Measurements from ENCODE around the gene RPGR.

Gene RPGR, protein sequence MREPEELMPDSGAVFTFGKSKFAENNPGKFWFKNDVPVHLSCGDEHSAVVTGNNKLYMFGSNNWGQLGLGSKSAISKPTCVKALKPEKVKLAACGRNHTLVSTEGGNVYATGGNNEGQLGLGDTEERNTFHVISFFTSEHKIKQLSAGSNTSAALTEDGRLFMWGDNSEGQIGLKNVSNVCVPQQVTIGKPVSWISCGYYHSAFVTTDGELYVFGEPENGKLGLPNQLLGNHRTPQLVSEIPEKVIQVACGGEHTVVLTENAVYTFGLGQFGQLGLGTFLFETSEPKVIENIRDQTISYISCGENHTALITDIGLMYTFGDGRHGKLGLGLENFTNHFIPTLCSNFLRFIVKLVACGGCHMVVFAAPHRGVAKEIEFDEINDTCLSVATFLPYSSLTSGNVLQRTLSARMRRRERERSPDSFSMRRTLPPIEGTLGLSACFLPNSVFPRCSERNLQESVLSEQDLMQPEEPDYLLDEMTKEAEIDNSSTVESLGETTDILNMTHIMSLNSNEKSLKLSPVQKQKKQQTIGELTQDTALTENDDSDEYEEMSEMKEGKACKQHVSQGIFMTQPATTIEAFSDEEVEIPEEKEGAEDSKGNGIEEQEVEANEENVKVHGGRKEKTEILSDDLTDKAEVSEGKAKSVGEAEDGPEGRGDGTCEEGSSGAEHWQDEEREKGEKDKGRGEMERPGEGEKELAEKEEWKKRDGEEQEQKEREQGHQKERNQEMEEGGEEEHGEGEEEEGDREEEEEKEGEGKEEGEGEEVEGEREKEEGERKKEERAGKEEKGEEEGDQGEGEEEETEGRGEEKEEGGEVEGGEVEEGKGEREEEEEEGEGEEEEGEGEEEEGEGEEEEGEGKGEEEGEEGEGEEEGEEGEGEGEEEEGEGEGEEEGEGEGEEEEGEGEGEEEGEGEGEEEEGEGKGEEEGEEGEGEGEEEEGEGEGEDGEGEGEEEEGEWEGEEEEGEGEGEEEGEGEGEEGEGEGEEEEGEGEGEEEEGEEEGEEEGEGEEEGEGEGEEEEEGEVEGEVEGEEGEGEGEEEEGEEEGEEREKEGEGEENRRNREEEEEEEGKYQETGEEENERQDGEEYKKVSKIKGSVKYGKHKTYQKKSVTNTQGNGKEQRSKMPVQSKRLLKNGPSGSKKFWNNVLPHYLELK

DNA sequence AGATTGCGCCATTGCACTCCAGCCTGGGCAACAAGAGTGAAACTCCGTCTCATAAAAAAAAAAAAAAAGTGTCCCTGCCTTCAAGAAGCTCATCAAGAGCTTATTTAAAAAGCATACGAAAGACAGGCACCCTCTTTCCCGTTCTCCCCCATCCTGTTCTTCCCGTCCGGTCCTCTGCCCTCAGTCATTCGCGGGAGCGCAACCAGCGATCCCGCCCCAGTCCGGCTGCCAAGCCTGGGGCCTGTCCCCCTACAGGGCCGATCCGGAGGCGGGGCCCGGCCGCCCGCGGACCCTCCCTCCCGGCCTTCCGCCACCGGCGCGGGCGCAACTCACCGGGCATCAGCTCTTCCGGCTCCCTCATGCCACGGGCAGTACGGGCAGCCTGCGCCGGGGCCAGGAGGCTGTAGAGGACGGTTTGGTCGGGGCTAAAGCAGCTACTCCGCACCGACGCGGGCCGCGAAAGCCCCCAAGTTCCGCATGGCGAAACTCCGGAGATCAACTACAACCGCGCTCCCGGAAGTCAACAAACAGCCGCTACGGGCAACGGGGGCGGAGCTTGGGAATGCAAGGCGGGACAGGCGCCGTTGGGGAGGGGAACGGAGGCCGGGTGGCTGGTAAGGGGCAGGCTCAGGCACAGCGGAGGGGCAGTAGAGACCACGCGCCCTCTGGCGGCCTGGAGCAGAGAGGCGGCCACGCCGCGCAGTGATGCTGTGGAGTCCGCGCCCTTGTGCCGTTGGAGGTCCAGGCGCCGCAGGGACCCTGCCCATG is at the start of gene RPGR:
Gene RPGR (minus strand): TSS at position 503 of the 768 bp plus-strand sequence. CDS start 142 bp downstream, at position 361.
- peak; percentile 85 for DNase-seq

DNA sequence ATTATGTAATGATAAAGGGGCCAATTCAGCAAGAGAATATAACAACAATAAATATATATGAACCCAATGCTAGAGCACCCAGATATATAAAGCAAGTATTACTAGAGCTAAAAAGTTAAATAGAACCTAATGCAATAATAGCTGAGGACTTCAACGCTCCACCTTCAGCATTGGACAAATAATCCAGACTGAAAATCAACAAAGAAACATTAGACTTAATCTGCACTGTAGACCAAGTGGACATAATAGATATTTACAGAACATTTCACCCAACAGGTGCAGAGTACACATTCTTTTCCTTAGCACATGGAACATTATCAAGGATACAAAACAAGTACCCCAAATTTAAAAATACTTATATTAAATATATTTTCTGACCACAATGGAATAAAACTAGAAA is 49.4 kb upstream of the RPGR start:
- no peak for DNase-seq

DNA sequence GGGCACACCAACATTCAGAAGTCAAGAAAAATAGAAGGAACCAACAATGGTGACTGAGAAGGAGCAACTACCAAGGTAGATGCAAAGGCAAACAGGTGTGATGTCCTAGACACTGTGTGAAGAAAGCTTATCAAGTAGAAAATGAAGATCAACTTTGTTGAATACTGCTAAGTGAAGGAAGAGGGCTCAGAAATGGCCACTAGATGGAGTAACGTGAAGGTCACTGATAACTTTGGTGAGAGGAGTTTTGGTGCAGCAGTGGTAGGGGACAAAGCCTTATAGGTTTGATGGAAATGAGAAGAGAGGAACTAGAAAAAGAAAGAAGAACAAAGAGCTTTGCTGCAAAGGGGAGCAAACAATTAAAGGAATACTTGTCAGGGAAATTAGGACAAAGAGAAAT is 48.6 kb upstream of the RPGR start:
- peak; percentile 0 for DNase-seq

DNA sequence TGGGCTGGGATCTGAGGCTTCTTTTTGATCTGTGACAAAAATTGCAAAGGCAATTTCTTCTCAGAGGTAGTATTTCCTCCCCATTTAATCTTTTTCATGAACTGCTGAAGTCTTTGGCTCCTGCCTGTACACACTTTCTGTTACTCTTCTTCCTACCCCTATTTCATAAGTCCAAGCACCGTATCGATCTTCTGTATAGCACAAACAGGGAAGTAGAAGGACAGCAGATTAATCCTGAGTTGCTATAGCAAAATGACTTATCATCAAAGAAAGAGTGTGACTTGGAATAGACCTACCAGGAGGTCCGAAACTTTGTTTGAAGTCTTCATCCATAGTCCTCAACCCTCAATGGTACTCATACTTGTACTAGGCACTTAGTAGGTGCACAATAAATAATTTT is 47.1 kb upstream of the RPGR start:
- DNase-seq, result no peak

DNA sequence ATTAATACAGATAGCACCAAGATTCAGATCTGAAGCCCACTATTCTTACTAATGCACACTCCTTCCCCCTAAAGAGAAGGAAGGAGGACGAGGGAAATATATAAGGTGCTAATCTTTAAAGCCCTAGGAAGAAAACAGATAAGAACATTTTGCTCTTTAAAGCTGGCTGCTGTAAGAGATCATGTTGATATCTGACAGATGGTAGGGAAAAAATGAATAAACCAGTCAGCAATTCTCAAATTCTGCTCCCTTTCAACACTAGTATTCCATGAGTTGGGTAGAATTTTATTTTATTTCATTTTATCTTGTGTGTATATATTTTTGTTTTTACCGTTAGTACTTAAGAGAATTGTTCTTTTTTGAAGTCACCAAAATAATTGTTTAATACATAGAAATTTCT is 44.3 kb upstream of the RPGR start:
- DNase-seq, result no peak

DNA sequence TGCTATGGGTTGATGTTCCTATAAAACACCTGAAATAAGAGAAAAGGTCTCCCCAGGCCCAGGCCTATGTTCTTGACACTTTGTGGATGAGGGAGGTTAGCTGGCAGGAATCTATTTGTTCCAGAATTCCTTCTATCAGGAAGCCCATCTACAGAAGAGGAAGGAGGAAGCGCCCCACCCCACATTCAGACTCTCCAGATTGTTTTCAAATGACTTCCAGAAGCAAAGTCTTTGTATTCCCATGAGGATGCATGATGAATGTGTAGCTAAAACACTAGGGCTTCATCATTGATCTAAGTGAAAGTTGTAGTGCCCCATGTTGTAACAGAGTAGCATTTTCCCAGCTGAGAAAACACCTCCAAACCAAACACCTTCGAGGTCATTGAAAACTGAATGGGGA is 41.5 kb upstream of the RPGR start:
- DNase-seq, result no peak

DNA sequence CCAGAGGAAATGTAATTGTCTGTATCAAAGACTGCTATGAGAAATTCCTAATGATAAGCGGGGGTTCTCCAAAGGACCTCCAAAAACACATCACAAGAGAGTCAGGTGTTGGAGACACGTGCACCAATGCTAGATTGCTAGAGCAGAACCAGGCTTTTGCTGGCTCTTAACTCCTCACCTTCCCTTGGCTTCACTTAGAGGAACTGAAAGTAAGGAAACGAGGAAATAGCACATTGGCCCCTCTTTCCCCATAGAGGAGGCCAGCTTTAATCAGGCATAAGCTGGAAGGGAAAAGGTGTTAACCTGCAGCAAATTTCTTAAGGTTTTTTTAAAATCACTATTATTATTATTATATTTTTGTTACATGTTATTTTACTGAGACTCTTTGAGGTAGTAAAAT is 38.6 kb upstream of the RPGR start:
- DNase-seq, result no peak

DNA sequence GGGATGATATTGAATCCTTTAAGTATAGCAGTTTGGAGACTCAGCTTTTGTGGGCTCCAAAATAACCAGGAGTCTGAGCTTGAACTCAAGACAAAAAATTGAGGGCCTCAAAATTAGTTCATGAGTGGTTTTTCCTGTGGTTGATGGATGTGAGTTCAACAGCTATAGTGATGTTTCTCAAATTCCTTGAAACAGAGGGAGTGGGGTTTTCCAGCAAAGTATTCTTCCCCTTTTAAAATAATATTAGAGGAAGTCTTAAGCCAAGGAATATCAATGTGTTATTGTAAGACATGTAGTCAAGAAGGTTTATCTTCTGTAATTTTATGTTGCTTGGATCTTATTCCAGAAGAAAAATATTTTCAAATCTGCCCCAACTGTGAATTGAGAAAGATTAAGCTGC is 35.7 kb upstream of the RPGR start:
- DNase-seq, result no peak

DNA sequence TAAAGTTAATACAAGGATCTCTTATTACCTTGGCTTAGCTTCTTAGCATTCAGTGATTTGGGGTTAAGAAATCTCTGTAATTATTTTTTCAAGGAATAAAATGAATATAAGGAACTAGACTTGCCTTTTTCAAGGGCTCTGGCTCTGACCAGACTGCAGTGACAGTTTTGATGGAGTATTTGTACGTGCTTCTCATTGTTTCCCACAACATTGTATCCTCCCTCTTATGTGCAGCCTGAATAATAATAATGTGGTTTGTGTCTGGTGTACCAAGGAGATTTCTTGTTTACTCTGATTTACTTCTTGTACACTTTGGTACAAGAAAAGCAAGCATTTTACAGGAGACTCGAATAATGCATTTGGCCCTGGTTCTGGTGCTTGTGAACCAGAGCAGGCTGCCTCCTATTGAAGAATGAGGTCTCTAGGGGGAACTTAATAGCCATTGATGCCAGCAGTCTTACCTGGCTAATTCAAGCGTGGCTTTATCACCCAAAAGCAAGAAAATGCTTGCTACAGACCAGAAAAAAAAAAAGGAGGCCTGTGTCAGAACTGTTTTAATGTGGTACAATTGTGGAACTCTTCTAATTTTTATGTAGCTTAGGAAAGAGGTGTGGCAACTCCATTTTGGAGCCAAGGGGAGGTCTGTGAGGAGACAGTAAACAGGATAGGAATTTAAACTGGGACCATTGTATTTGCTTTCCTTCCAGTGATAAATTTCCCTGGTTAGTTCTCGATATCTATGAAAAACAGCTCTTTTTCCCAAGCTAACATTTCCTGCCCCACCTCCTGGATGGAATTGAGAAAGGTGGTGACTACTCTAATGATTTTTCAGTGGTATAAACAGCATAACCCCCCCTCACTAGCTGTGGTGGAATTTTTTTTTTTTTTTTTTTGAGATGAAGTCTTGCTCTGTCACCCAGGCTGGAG is 30.7 kb upstream of the RPGR start:
- no peak for DNase-seq

DNA sequence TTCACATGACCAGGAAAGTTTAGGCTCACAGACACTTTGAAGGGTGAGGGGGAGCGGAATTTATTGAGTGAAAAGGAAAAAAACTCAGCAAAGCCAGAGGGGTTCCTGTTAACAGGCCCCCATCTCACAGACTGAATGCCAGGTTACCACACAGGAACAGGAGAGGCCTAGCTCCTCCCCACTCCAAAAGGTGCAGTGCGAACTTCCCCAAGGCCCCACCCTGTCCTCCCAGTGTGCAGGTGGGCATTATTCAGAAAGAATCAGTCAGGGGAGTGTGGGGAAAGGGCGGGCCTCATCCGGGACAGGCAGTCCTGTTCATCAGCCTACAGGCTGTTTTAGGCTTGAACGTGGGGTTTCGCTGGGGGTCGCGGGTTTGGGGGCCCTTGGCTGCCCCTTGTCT is 29.1 kb upstream of the RPGR start:
- DNase-seq, result no peak

DNA sequence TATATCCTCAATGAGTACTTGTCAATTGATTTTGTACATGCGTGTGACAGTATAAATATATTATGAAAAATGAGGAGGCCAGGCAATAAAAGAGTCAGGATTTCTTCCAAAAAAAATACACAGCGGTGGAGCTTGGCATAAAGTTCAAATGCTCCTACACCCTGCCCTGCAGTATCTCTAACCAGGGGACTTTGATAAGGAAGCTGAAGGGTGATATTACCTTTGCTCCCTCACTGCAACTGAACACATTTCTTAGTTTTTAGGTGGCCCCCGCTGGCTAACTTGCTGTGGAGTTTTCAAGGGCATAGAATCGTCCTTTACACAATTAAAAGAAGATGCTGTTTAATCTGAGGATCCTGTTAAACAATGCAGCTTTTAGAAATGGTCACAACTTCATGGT is 25.1 kb upstream of the RPGR start, which contains the start of gene OTC:
Gene OTC (plus strand): TSS at position 243 of the 400 bp plus-strand sequence. CDS start 93 bp downstream, at position 336.
- no peak for DNase-seq

DNA sequence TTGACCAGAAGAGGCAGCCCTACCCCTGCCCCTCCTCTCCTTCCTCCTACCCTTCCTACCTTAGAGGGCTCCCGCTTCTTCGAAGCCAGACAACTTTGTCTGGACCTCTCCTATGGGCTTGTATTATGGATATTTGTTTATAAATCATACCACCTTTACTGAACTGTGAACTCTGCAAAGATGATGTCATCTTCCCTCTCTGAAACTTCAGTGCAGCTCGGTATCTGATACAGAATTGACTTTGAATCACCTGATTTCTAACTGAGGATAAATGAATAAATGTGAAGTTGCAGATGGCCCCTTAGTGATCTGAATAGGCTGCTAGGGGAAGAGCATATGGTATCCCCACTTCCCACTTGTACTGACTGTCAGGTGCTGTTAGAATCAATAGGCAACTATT is 24.0 kb upstream of the RPGR start:
- no peak for DNase-seq

DNA sequence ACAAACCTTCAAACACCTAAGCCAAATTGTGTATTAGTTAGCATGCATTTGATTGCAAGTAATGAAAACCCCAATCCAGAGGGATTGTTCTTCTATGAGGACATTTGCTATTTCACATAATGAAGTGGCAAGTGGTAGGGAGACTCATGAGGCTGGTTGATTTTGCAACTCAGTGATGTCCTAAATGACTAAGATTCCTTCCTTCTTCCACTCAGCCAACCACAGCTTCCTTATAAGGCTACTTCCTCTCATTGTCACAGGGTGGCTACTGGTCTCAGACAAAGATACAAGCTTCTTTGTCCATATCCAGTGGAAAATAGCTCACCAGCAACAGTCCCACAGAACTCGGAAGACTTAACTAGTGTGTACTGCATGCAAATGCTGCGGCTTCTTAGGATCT is 19.8 kb upstream of the RPGR start:
- no peak for DNase-seq

DNA sequence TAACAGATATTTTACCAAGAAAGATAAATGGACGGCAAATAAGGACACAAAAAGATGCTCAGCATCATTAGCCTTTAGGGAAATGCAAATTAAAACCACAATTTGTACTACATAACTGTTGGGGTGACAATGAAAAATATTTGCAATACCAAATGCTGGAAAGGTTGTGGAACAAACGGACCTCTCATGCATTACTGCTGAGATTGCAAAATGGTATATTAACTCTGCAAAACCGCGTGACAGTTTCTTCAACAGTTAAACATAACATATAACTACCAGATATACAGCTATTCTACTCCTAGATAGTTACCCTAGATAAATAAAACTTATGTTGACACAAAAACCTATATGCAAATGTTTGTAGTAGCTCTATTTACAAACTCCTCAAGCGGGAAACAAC is 18.8 kb upstream of the RPGR start:
- no peak for DNase-seq

DNA sequence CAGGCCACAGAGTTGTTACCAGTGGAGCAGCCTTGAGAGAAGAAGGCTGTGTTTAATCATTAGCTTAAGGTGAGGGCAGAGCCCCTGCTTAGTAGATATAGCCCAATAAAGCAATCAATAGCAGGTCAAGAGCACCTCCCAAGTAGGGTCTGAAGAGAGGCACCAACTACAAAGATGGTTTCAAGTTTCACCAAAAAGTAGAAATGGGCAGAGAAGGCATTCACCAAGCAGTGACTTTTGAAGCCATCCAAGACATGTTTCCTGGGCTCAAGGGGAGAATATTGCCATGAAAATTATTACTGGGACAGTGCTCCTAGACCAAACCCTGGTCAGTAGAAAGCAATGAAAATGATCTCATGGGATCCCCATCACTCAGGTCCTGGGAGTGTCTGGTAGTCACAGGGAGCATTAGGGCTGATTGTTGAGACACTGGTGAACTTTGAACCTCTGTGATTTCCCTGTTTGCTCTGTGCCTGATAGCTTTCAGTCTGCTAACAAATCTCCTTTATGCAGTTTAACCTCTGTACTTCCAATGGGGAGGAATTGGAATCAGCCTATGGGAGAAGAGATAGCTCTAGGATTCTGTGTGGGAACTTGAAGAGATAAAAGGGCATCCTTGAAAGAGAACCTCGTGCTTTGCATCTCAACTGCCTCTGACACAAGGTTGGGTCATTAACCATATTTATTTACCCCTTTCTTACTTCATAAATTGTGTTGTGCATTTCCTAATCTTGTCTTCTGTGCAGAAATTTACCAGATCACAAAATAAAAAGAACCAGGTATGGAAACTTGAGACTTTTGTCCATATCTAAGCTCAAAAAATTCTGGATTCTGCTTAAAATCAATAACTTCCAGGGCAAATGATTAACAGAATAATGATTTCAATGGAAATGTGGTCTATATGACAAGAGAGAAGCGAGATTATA is 15.8 kb upstream of the RPGR start:
- no peak for DNase-seq

DNA sequence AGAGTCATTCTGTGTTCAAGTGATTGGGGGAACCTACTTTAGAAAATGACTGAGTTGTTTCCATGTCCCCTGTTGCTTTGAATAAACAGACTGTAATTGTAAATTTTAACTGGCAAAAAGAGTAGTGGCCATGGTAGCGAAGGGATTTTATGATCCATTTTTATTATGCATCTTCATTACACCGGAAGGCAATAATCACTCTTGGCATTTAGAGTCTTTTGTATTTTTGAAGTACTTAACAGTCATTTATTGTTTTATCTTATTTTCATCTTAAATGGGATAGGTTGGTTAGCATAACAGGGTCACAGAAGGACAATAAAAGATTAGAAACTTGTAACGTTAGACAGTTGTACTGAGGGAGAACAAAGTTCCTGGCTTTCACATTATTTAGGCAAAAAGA is 14.1 kb upstream of the RPGR start:
- DNase-seq, result no peak

DNA sequence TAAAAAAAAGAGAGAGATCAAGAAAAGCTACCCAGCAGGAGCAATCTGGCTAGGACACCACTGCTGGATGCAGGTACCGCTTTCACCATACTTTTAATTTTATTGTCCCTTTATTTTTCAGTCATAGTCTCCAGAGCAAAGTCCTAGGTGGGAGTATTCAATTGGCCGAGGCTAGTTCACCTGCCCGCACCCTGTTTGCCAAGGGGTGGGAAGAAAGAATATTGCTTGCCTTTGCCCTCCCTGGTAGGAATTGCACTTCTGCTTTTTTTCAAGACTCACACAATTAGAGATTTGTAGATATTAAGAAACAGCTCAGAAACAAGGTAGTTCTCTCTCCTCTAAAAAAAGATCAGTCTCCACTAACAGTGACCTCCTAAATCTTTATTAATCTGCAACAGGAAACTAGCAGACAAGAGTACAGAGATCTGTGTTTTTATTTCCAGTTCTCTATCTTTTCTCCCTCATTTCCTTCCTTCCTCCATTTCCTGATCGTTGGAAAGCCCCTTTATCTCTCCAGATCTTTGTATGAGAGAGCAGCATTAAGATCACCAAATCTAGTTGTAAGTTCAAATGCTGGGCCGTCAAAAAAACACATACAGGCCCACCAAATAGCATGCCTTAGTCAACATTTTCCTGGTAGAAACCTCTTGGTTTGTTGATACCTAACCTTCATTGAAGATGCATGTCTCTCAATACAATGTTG is 9.4 kb upstream of the RPGR start:
- no peak for DNase-seq

DNA sequence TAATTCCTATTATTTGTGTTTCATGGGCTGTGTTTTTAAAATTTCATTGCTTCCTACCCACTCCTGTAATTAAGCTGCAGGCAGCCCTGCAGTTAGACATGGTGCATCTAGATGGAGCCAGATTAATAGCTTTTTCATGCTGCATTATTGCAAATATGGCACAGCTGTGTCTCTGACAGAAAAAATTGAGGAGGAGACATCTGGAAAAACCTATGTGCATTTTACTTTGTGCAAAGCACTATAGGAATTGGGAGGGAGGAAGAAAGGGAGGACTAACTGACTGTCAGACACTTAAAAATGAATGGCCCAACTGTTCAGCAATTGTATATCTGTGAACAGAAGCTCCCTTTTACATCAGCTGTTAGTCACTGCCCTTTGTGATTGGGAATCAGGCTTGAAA is 8.1 kb upstream of the RPGR start:
- no peak for DNase-seq

DNA sequence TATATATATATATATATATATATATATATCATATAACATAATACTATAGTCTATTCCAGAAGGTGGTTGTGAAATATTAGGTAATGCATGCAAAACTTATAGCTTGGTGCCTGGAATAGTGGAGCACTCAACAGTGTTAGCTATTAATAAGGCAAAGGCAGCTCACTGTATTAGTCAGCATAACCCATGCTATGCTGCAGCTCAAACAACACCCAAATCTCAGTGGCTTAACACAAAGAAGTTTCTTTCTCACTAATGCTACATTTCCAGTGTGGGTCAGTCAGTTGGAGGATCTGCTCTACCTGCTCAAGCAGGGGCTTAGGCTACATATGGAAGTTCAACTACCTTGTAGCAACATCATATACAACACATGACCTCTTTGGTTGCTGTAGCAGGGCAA is 5.2 kb upstream of the RPGR start:
- DNase-seq, result no peak

DNA sequence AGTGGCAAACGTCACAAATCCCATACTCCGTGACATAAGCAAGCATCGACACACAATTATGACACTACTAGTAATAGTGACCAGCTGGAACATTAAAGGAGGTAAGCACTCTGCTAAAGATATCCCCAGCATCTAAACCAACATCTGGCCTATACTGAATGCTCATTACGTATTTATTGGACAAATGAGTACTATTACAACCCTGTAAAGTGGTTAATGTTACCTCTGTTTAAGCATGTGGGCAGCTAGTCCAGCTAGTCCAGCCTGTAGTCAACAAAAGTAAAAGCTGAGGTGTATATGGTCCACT is 419 bp upstream of the RPGR start:
- no peak for DNase-seq

Measured in NCI-H446 treated with DMSO at 0.1 percent for 48 hours (cell line).